Measurements from ENCODE around the gene GRB14. TPM values are rescaled to one million over a fixed set of nuclear protein-coding genes. Genes with fewer than 3 reads are reported as not detected.

Gene GRB14
- total RNA-seq, 2 donors from 2014 or later = 0.14 to 29.9 TPM

DNA sequence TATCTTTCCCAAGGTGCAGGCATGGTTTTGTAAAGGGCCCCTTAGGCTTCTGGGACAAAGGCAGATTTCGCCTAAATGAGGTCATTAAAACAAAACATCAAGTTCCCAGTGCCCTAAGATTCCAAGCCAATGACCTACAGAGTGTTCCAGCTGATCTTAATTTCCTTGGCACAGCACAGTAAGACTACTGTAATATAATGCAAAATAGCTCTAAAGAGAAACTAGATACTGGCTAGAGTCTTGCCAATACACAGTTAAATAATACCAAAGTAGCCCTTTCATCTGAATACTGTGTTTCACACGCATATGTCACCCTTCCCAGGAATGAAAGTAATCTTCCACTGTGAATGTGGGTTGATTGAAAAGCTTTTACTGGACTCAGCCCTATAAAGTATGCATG, 14.7 kb downstream of the GRB14 start:
- intact Hi-C loops (cut with DNase I) = no loop called here
- no peak for DNase-seq (ENCODE audit: low spot score)
- H3K27ac ChIP-seq = no peak overlapping the region
- H3K4me3 ChIP-seq = no peak overlapping the region
- 31% methylated on average over 2 of the region's 2 CpGs for WGBS
- H3K9me3 ChIP-seq = no peaks in the 10 kb centered on the region
- no peak for TF ChIP-seq POLR2AphosphoS5 (IDR thresholded peaks at IDR 0.05)
- TF ChIP-seq, protein P1, sequence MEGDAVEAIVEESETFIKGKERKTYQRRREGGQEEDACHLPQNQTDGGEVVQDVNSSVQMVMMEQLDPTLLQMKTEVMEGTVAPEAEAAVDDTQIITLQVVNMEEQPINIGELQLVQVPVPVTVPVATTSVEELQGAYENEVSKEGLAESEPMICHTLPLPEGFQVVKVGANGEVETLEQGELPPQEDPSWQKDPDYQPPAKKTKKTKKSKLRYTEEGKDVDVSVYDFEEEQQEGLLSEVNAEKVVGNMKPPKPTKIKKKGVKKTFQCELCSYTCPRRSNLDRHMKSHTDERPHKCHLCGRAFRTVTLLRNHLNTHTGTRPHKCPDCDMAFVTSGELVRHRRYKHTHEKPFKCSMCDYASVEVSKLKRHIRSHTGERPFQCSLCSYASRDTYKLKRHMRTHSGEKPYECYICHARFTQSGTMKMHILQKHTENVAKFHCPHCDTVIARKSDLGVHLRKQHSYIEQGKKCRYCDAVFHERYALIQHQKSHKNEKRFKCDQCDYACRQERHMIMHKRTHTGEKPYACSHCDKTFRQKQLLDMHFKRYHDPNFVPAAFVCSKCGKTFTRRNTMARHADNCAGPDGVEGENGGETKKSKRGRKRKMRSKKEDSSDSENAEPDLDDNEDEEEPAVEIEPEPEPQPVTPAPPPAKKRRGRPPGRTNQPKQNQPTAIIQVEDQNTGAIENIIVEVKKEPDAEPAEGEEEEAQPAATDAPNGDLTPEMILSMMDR (IDR thresholded peaks at IDR 0.05) = no peak
- TF ChIP-seq POLR2A (IDR thresholded peaks at IDR 0.05) = no peak
- no peaks in the 10 kb centered on the region for H3K4me1 ChIP-seq (replicated peaks)
- no peaks in the 10 kb centered on the region for H3K36me3 ChIP-seq
- no peaks in the 10 kb centered on the region for H3K27me3 ChIP-seq (replicated peaks; ENCODE audit: insufficient read depth)

DNA sequence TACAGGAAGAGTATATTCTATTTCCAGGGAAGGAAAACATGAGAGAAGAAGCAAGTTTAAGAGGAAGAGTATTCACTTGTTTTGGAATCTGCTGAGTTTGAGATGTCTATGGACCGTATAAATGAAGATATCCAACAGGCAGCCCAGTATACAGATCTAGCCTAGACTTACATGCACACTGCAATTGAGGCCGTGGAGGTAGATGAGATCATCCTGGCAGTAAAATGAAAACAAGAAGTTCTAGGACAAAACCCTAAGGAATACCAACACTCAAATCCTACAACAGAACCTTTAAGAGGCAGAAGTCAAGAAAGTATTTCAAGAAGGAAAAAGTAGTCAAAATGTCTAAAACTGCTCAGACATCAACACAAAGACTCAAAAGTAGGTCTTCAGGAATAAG, 16.0 kb downstream of the GRB14 start:
- H3K27ac ChIP-seq = no peak overlapping the region
- intact Hi-C loops (cut with DNase I) = no loop called here
- no peak for DNase-seq (ENCODE audit: low spot score)
- WGBS = 85% methylated on average over 2 of the region's 2 CpGs
- H3K27me3 ChIP-seq (replicated peaks; ENCODE audit: insufficient read depth) = no peaks in the 10 kb centered on the region
- no peaks in the 10 kb centered on the region for H3K9me3 ChIP-seq
- H3K4me1 ChIP-seq (replicated peaks) = no peaks in the 10 kb centered on the region
- no peaks in the 10 kb centered on the region for H3K36me3 ChIP-seq
- H3K4me3 ChIP-seq = no peak overlapping the region
- TF ChIP-seq, protein P1 (IDR thresholded peaks at IDR 0.05) = no peak
- no peak for TF ChIP-seq POLR2A (IDR thresholded peaks at IDR 0.05)
- TF ChIP-seq POLR2AphosphoS5 (IDR thresholded peaks at IDR 0.05) = no peak

DNA sequence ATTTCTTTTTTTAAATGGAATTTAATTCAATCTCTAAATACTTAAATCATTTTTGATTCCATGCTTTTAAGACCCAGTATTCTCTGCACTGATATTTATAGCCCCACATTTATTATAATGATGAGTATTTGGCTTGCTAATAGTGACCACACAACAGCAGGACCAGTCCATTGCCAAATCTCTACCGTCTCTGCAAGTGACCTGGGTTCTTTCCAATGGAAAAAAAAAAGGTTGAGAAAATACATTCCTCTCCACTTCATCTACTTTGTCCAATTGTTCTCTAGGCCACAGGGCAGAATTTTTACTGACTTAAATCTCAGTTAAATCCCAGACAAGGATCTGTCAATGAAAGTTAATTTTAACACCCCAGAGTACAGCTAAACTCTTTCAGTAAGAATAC, 20.5 kb downstream of the GRB14 start:
- H3K4me1 ChIP-seq (replicated peaks) = no peaks in the 10 kb centered on the region
- intact Hi-C loops (cut with DNase I) = no loop called here
- H3K27ac ChIP-seq = no peak overlapping the region
- no peaks in the 10 kb centered on the region for H3K9me3 ChIP-seq
- 27% methylated on average over 1 of the region's 1 CpG for WGBS
- DNase-seq (ENCODE audit: low spot score) = no peak
- no peak overlapping the region for H3K4me3 ChIP-seq
- TF ChIP-seq POLR2AphosphoS5 (IDR thresholded peaks at IDR 0.05) (no peak), POLR2A (IDR thresholded peaks at IDR 0.05) (no peak)
- TF ChIP-seq, protein P1 (IDR thresholded peaks at IDR 0.05) = no peak
- no peaks in the 10 kb centered on the region for H3K27me3 ChIP-seq (replicated peaks; ENCODE audit: insufficient read depth)
- H3K36me3 ChIP-seq = no peaks in the 10 kb centered on the region

DNA sequence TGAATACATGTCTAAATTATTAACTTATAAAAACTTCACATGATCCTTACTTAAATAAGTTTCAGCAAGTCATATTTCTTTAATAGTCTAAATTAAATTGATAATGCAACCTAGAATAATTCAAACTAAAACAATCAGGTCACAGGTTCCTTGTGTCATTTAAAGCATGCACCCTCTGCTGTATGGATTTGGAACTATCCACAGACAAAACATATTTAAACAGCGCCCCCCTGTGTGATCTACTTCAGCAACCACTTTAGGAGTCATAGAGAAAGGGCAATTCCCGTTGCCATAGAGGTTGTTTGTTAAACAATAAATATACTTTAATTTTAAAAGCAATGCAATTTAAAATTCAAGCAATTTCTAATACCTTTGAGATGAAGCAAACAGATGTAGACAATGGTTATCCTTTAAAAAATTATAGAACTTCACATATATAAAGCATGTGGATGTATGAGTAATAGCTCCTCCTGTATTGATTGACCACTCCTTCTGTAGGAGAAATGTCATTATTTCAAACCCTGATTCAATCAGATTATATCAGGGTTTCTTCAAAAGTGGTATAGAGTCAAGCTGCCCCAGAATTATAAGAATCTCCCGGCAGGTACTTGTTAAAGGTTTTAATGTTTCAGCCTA, 21.2 kb downstream of the GRB14 start:
- no peaks in the 10 kb centered on the region for H3K36me3 ChIP-seq
- no peaks in the 10 kb centered on the region for H3K9me3 ChIP-seq
- no peaks in the 10 kb centered on the region for H3K4me1 ChIP-seq (replicated peaks)
- TF ChIP-seq POLR2AphosphoS5 (IDR thresholded peaks at IDR 0.05) (no peak), POLR2A (IDR thresholded peaks at IDR 0.05) (no peak)
- TF ChIP-seq, protein P1 (IDR thresholded peaks at IDR 0.05) = peak in 1 of 4 experiments; percentile 49
- H3K27me3 ChIP-seq (replicated peaks; ENCODE audit: insufficient read depth) = no peaks in the 10 kb centered on the region
- intact Hi-C loops (cut with DNase I) = no loop called here
- 62% methylated on average over 3 of the region's 3 CpGs for WGBS
- H3K27ac ChIP-seq = no peak overlapping the region
- H3K4me3 ChIP-seq = no peak overlapping the region
- no peak for DNase-seq (ENCODE audit: low spot score)

DNA sequence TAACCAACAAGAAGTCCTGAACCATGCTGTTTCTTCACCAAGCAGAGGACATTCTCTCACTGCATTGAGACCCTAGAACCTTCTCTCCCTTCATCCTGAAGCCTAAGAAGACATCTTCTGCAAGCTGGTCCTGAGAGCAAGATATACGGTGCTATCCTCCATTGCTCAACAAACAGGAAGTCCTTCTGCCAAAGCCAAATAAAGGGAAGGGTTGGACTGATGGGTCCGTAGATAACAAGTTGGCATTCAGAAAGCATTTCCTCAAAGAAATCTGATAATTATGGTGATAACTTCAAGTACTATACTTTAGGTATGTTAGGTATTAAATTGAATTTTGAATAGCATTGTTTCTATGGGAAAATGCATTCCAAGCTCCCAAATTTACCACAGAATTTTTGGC, 23.3 kb downstream of the GRB14 start:
- H3K9me3 ChIP-seq = no peaks in the 10 kb centered on the region
- no peaks in the 10 kb centered on the region for H3K36me3 ChIP-seq
- H3K27me3 ChIP-seq (replicated peaks; ENCODE audit: insufficient read depth) = no peaks in the 10 kb centered on the region
- DNase-seq (ENCODE audit: low spot score) = no peak
- no peaks in the 10 kb centered on the region for H3K4me1 ChIP-seq (replicated peaks)
- intact Hi-C loops (cut with DNase I) = no loop called here
- no peak overlapping the region for H3K4me3 ChIP-seq
- 28% methylated on average over 2 of the region's 2 CpGs for WGBS
- TF ChIP-seq POLR2AphosphoS5 (IDR thresholded peaks at IDR 0.05) (no peak), POLR2A (IDR thresholded peaks at IDR 0.05) (no peak)
- TF ChIP-seq, protein P1 (IDR thresholded peaks at IDR 0.05) = no peak
- H3K27ac ChIP-seq = no peak overlapping the region

All from prostate gland (tissue), 2 donors.